C4-2B (cell line): ENCODE results near the gene PCNX1.
"Not testable (repeated sequence)": the region's sequence is repeated elsewhere in the genome, so short reads cannot be mapped to it uniquely, and the experiment has no call there.

ENCODE experiments used
- H3K27ac ChIP-seq: fragments of 450-650 bp; 2 replicates; pipeline ENCODE4 v1.5.1; 2017
- CTCF ChIP-seq: fragments of 450-650 bp; conservative IDR thresholded peaks from 2 replicates; pipeline ENCODE4 v1.5.1; 2017; ENCODE audit warnings: mild to moderate bottlenecking
- ZFX ChIP-seq: fragments of 450-650 bp; IDR thresholded peaks from 2 replicates; pipeline ENCODE4 v1.6.1; 2017

PCNX1 gene

DNA sequence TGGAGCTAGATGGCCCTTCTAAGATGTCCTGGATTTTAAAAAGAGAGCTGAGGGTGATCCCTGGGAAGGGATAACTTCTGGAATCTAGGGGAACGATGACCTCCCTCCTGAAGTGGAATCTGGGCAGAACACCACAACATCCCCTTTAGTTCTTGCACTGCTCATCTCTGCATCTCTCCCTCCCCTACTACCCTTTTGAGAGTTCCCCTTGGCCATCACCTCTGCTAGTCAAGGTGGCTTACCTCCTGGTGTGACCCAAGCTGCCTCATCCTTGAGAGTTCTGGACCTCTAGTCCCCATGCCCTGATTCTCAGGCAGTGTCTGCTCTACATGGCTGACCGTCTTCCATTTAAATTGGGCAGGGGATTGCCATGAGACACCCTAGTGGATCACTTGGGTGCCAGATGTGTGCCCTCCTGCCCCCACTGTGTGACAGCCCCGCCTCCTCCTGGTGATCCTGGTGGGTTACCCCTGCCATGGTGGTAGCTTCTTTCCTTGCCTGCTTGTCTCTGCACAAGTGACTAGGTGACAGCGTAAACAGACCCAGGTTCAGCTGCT, 216.4 kb downstream of the PCNX1 start:
- H3K27ac ChIP-seq = no peak overlapping the region
- TF ChIP-seq CTCF = no peak
- TF ChIP-seq ZFX = no peak

- H3K27ac ChIP-seq = not testable (repeated sequence)
These were observed 222.6 kb downstream of the PCNX1 start for GRCh38 chr14:71129716-71130490.

GRCh38 chr14:71130491-71131179, 223.4 kb downstream of the PCNX1 start:
- no peak overlapping the region for H3K27ac ChIP-seq
- no peak for TF ChIP-seq CTCF
- TF ChIP-seq ZFX = no peak

GRCh38 chr14:71133296-71133695, 226.0 kb downstream of the PCNX1 start:
- TF ChIP-seq CTCF (no peak), ZFX (no peak)
- no peak overlapping the region for H3K27ac ChIP-seq

DNA sequence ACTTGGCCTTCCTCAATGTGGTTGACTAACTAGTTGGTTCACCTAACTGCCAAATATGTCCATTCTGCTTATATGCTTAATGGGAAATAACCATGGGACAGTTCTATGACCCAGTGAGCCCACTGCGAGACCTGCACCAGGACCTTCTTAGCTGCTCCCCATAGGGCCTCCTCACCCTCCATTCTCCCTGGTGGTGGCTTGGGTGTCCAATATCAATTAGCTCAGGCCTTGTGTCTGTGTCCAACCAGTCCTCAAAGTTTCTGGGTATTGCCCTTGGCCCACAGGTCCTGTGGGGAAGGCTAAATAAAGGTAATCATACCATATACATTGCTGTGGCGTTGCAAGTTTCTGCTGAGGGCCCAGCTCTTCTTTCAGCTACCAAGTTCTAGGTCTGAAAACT, 228.2 kb downstream of the PCNX1 start:
- H3K27ac ChIP-seq = no peak overlapping the region
- no peak for TF ChIP-seq ZFX
- no peak for TF ChIP-seq CTCF

- H3K27ac ChIP-seq = no peak overlapping the region
- TF ChIP-seq ZFX = no peak
- TF ChIP-seq CTCF = no peak
These were observed 228.7 kb downstream of the PCNX1 start for GRCh38 chr14:71135911-71136310.

GRCh38 chr14:71136386-71137060, 229.3 kb downstream of the PCNX1 start:
- H3K27ac ChIP-seq = no peak overlapping the region
- no peak for TF ChIP-seq CTCF
